Vagina (tissue), 2 donors: Measurements from ENCODE around the gene SMIM17. TPM values are rescaled to one million over a fixed set of nuclear protein-coding genes. Genes with fewer than 3 reads are reported as not detected.

Source experiments
- DNase-seq, 2 donors: peaks; one replicate each; pipeline ENCODE4 v3.0.0-alpha.2; 2017; ENCODE audit errors: extremely low spot score in 2 of 2
- H3K27ac ChIP-seq: fragments of 200-600 bp; sonication (generic); one replicate; pipeline ENCODE4 v1.5.1; 2019
- H3K27me3 ChIP-seq: fragments of 200-600 bp; sonication (generic); one replicate; pipeline ENCODE4 v1.5.1; 2019
- H3K36me3 ChIP-seq, 2 donors: fragments of 200-600 bp; sonication (generic); one replicate each; pipeline ENCODE4 v1.5.1; 2017 to 2019
- H3K4me1 ChIP-seq: fragments of 200-600 bp; sonication (generic); one replicate; pipeline ENCODE4 v1.5.1; 2019
- H3K4me3 ChIP-seq, 2 donors: fragments of 200-600 bp; sonication (generic); 1 replicate in 1 of 2; 2 replicates in 1 of 2; pipeline ENCODE4 v1.5.1; 2016 to 2019
- H3K9me3 ChIP-seq: fragments of 200-600 bp; sonication (generic); one replicate; pipeline ENCODE4 v1.5.1; 2019
- POLR2A ChIP-seq, 2 donors: fragments of 450-650 bp; IDR thresholded peaks; one replicate each; pipeline ENCODE4 v1.6.1; 2017; ENCODE audit warnings: antibody characterized with exemption in 2 of 2, mild to moderate bottlenecking in 2 of 2, moderate library complexity in 2 of 2
- POLR2AphosphoS5 ChIP-seq, 2 donors: sonication (generic); formaldehyde crosslinking; IDR thresholded peaks; one replicate each; pipeline ENCODE4 v1.9.0; 2017; ENCODE audit warnings: antibody characterized with exemption in 2 of 2, mild to moderate bottlenecking in 2 of 2, low read depth in 1 of 2; ENCODE audit not compliant: insufficient read depth in 1 of 2
- intact Hi-C: fragments of 100-400 bp; cut with DNase I; formaldehyde crosslinking; loops from one replicate; pipeline ENCODE4 v1.15.1; 2023
- total RNA-seq: library from RNA; depleted of rRNA; stranded (reverse); fragments of >200 nt; gene quantifications from one replicate; pipeline ENCODE4 v1.2.3, GENCODE V29; 2016
- TF ChIP-seq, protein P1 (sequence below), 3 experiments: fragments of 450-650 bp in 2 of 3; fragments of 200-600 bp in 1 of 3; sonication (generic) in 1 of 3; IDR thresholded peaks; one replicate each; pipeline ENCODE4 v1.5.1; 2017 to 2019; ENCODE audit warnings: antibody characterized with exemption in 3 of 3, mild to moderate bottlenecking in 2 of 3, moderate library complexity in 2 of 3

The SMIM17 gene
- total RNA-seq, 1 donor from 2014 or later, result 0.98 TPM

DNA sequence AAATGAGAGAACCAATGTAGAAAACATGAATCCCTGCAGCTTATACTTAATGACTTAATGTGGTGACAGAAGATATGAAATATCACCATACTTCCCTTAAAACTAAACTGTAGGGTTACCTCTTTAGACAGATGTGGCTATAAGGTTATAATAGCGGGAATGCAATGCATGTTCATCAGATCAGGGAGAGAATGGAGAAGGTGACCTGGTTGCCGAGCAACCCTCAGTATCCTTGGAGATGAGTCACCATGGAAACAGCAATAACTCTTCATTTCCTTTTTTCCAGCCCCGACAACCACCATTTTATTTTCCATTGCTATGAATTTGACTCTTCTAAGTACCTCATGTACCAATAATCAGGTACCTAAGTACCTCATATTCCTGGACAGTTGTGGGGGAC lies 56.6 kb downstream of the SMIM17 start:
- no peaks in the 10 kb centered on the region for H3K9me3 ChIP-seq
- no peak overlapping the region for H3K27ac ChIP-seq
- H3K4me3 ChIP-seq, result no peak overlapping the region
- DNase-seq, result no peak
- intact Hi-C loops, result no loop called here
- H3K36me3 ChIP-seq, result no peaks in the 10 kb centered on the region
- H3K27me3 ChIP-seq, result no peaks in the 10 kb centered on the region
- TF ChIP-seq, protein P1, sequence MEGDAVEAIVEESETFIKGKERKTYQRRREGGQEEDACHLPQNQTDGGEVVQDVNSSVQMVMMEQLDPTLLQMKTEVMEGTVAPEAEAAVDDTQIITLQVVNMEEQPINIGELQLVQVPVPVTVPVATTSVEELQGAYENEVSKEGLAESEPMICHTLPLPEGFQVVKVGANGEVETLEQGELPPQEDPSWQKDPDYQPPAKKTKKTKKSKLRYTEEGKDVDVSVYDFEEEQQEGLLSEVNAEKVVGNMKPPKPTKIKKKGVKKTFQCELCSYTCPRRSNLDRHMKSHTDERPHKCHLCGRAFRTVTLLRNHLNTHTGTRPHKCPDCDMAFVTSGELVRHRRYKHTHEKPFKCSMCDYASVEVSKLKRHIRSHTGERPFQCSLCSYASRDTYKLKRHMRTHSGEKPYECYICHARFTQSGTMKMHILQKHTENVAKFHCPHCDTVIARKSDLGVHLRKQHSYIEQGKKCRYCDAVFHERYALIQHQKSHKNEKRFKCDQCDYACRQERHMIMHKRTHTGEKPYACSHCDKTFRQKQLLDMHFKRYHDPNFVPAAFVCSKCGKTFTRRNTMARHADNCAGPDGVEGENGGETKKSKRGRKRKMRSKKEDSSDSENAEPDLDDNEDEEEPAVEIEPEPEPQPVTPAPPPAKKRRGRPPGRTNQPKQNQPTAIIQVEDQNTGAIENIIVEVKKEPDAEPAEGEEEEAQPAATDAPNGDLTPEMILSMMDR (IDR thresholded peaks at IDR 0.05), result no peak
- H3K4me1 ChIP-seq, result no peaks in the 10 kb centered on the region

DNA sequence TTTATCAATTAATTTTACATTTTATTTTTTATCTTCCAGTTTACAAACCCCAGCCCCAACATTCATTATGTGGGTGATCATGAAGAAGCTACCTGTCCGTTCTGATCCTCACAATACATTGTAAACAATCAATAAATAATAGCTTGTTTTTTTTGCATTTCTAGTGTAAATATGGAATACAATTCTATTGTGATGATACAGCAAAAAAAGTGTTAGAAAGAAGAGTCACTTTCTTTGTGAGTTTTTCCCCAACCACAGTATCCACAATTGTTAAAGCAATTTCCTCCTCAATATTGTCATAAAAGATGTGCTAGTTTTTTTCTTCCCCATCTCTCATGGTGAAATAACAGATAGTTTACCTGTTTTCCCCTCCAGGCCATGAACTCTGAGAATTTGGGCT lies 58.9 kb downstream of the SMIM17 start:
- intact Hi-C loops, result no loop called here
- no peaks in the 10 kb centered on the region for H3K4me1 ChIP-seq
- H3K9me3 ChIP-seq, result no peaks in the 10 kb centered on the region
- DNase-seq, result no peak
- no peak overlapping the region for H3K4me3 ChIP-seq
- no peaks in the 10 kb centered on the region for H3K36me3 ChIP-seq
- no peak overlapping the region for H3K27ac ChIP-seq
- TF ChIP-seq, protein P1 (IDR thresholded peaks at IDR 0.05), result no peak
- TF ChIP-seq POLR2A (IDR thresholded peaks at IDR 0.05), result no peak
- TF ChIP-seq POLR2AphosphoS5 (IDR thresholded peaks at IDR 0.05; ENCODE audit: insufficient read depth in 1 of 2, low read depth in 1 of 2), result no peak
- H3K27me3 ChIP-seq, result no peaks in the 10 kb centered on the region

DNA sequence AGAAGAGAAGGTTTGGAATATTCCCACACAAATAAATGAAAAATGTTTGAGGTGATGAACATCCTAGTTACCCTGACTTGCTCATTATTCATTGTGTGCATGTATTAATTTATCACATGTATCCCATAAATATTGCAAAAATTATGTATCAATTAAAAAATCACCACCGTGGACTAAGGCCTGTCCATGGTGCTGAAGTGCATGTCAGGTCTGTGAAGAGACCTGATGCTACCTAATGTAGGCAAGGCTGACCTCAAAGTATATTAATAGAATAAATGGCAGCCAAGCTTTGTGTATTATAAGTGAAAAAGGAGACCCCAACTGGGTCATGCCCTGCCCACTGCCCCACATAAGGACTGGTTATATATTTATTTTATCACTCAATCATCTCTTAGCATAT lies 63.0 kb downstream of the SMIM17 start:
- H3K9me3 ChIP-seq, result no peaks in the 10 kb centered on the region
- no peaks in the 10 kb centered on the region for H3K27me3 ChIP-seq
- TF ChIP-seq POLR2AphosphoS5 (IDR thresholded peaks at IDR 0.05; ENCODE audit: insufficient read depth in 1 of 2, low read depth in 1 of 2), result no peak
- no peak for TF ChIP-seq POLR2A (IDR thresholded peaks at IDR 0.05)
- TF ChIP-seq, protein P1 (IDR thresholded peaks at IDR 0.05), result no peak
- no peaks in the 10 kb centered on the region for H3K36me3 ChIP-seq
- no peak overlapping the region for H3K27ac ChIP-seq
- intact Hi-C loops, result no loop called here
- no peaks in the 10 kb centered on the region for H3K4me1 ChIP-seq
- no peak for DNase-seq
- no peak overlapping the region for H3K4me3 ChIP-seq

Other genes starting within 250 kb of the SMIM17 start
- 6.9 TPM for gene ZNF582, start 249.6 kb upstream of the SMIM17 start, total RNA-seq
- 2.2 TPM for gene ZNF583, start 238.8 kb upstream of the SMIM17 start, total RNA-seq
- gene ZNF667, start 165.8 kb upstream of the SMIM17 start, total RNA-seq, result 2.5 TPM
- gene ZNF471, start 135.3 kb upstream of the SMIM17 start, total RNA-seq, result 4.2 TPM
- gene ZFP28, start 104.2 kb upstream of the SMIM17 start, total RNA-seq, result 7.1 TPM
- 3.2 TPM for gene ZNF470, start 75.7 kb upstream of the SMIM17 start, total RNA-seq
- gene ZNF71, start 47.9 kb upstream of the SMIM17 start, total RNA-seq, result 11.8 TPM
- gene ZNF835, start 28.6 kb downstream of the SMIM17 start, total RNA-seq, result 1.7 TPM
- gene PEG3, start 197.6 kb downstream of the SMIM17 start, total RNA-seq, result 15.2 TPM
- 0.74 TPM for gene ZIM2, start 197.6 kb downstream of the SMIM17 start, total RNA-seq